ENCODE results near the gene ACSM3.
"Not testable (repeated sequence)": the region's sequence is repeated elsewhere in the genome, so short reads cannot be mapped to it uniquely, and the experiment has no call there.

The ACSM3 gene, protein sequence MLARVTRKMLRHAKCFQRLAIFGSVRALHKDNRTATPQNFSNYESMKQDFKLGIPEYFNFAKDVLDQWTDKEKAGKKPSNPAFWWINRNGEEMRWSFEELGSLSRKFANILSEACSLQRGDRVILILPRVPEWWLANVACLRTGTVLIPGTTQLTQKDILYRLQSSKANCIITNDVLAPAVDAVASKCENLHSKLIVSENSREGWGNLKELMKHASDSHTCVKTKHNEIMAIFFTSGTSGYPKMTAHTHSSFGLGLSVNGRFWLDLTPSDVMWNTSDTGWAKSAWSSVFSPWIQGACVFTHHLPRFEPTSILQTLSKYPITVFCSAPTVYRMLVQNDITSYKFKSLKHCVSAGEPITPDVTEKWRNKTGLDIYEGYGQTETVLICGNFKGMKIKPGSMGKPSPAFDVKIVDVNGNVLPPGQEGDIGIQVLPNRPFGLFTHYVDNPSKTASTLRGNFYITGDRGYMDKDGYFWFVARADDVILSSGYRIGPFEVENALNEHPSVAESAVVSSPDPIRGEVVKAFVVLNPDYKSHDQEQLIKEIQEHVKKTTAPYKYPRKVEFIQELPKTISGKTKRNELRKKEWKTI

DNA sequence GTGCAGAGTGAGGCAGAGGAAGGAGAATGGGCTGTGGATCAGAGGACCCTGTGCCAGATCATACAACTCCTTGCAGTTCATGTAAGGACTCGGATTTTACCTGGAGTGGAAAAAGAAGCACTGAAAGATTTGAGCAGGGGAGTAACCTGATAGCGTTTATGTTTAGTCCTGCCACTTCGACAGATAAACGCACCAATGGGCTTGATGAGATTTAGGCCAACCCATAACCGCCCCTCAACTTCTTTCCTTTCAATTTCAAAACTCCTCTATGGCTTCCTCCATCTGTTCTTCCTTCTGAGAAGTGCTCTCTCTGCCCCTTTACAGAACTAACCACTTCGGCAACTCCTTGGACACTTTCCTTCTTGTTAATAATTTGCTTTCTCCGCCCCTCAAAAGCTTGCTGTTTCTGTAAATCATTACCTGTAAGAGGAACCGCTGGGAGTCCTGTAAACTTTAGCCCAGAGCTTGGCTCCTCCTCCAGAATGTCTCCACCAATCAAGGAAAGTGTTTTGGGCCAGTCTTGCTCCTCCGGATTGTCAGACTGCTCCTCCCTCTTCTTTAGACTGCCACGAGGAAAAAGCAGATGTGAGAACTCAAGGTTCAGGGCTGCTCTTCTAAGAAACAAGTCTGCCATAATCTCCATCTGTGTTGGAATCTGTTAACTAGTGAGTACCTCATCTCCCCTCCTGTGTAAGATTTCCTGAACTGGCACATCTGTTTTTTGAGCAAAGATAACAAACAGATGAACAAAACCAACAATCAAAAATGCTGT lies at the start of gene ACSM3:
Gene ACSM3, plus strand, starts transcription at position 554 of the 772 bp plus-strand sequence. CDS start 6,021 bp downstream, outside the sequence.
- no peaks in the 10 kb centered on the region for H3K27me3 ChIP-seq
- H3K4me2 ChIP-seq = peak within 1 kb of the TSS in 4 of 11 experiments; percentile 1 to 34 (median 4); a peak in 5 of 22 replicates
- H4K20me1 ChIP-seq = no peaks in the 10 kb centered on the region
- no peak within 1 kb of the TSS for H3K27ac ChIP-seq
- H3K36me3 ChIP-seq = no peaks in the 10 kb centered on the region
- H3K9me3 ChIP-seq (replicated peaks in 1 of 11) = peaks cover 4 to 29% (median 26%) of the 10 kb centered on the region in 11 experiments; a peak in 20 of 22 replicates
- H3K4me1 ChIP-seq = peaks cover 0 to 11% (median 6%) of the 10 kb centered on the region in 10 experiments; a peak in 10 of 20 replicates
- no peak for TF ChIP-seq Cebpa-rat (IDR thresholded peaks at IDR 0.05)
- no peak within 1 kb of the TSS for H3K9ac ChIP-seq
- H3K4me3 ChIP-seq = no peak within 1 kb of the TSS; a peak in 1 of 20 replicates

DNA sequence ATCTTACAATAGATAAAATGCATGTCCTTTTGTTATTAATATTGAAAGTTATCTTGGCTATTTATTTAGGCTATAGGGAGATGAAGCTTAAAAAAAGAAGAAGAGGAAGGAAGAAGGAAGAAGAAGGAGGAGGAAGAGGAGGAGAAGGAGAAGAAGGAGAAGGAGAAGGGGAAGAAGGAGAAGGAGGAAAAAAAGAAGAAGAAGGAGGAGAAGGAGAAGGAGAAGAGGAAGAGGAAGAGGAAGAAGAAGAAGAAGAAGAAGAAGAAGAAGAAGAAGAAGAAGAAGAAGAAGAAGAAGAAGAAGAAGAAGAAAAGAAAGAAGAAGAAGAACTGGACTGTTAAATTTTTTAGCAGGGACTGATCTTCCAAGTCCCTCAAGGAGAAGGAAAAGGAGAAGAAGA lies 46.1 kb upstream of the ACSM3 start:
- not testable (repeated sequence) for H3K9ac ChIP-seq; H3K36me3 ChIP-seq; H3K4me3 ChIP-seq; H3K4me2 ChIP-seq; H3K4me1 ChIP-seq; H3K27me3 ChIP-seq; H3K9me3 ChIP-seq (replicated peaks in 1 of 11); H4K20me1 ChIP-seq; H3K27ac ChIP-seq

DNA sequence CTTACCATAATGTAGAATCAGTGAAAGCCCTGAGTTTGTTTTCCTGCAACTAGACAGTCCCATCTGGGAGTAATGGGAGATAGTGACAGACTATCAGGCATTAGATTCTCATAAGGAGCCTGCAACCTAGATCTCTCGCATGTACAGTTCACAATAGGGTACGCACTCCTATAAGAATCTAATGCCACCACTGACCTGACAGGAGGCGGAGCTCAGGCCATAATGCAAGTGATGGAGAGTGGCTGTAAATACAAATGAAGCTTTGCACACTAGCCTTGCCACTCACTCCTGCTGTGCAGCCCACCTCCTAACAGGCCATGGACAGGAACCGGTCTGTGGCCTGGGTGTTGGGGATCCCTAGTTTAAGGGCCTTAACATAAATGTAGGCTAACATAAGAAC lies 43.6 kb upstream of the ACSM3 start:
- no peaks in the 10 kb centered on the region for H3K36me3 ChIP-seq
- no peak overlapping the region for H3K4me2 ChIP-seq
- H3K27me3 ChIP-seq = no peaks in the 10 kb centered on the region
- no peak overlapping the region for H3K27ac ChIP-seq
- no peak overlapping the region for H3K9ac ChIP-seq
- H3K9me3 ChIP-seq (replicated peaks in 1 of 11) = peaks cover 0 to 5% (median 0%) of the 10 kb centered on the region in 11 experiments; a peak in 1 of 22 replicates
- TF ChIP-seq Cebpa-rat (IDR thresholded peaks at IDR 0.05) = no peak
- no peaks in the 10 kb centered on the region for H4K20me1 ChIP-seq
- no peak overlapping the region for H3K4me3 ChIP-seq
- no peaks in the 10 kb centered on the region for H3K4me1 ChIP-seq

DNA sequence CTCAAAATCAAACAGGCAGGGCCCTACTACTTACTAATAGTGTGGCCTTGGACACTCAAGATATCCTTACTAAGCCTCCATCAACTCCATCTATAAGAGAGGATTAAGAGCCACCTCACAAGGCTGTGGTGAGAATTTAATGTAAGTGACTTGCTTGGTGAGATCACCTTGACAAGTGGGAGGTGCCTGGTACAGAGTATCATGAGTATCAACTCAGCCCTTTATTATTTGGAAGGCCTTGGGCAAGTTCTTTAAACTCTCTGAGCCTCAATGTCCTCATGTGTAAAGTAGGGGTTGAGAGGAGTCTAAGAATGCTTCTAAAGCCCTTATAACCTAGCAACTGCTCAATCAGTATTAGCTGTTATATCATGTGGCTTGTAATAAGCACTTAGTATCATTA lies 37.2 kb upstream of the ACSM3 start:
- Histone ChIP-seq H3K27me3 (no peaks in the 10 kb centered on the region), H3K27ac (no peak overlapping the region), H3K4me3 (no peak overlapping the region), H4K20me1 (no peaks in the 10 kb centered on the region), H3K36me3 (peaks cover 0 to 8% (median 0%) of the 10 kb centered on the region in 11 experiments; a peak in 4 of 22 replicates), H3K4me2 (no peak overlapping the region), H3K9ac (no peak overlapping the region), H3K9me3 (replicated peaks in 1 of 11) (no peaks in the 10 kb centered on the region), H3K4me1 (no peaks in the 10 kb centered on the region)
- no peak for TF ChIP-seq Cebpa-rat (IDR thresholded peaks at IDR 0.05)

DNA sequence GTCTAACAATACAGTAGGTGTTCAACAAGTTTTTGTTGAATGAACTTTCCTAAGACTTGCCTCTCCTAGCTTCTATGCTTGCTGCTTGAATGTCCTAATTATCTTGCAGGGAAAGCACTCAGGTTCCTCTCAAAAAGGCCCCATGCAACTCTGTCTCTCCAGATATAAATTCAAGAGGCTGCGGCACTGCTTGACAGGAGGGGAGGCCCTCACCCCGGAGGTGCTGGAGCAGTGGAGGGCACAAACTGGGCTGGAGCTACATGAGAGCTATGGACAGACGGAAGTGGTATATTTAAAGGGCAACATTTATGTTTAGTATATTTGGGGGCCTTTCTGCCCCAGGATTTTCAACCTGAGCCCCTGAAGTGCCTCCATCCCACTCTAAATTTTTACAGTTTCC lies 36.6 kb upstream of the ACSM3 start:
- Histone ChIP-seq H3K4me1 (no peaks in the 10 kb centered on the region), H4K20me1 (no peaks in the 10 kb centered on the region), H3K36me3 (peaks cover 0 to 8% (median 0%) of the 10 kb centered on the region in 11 experiments; a peak in 4 of 22 replicates), H3K4me3 (no peak overlapping the region), H3K27me3 (no peaks in the 10 kb centered on the region), H3K27ac (no peak overlapping the region), H3K9ac (no peak overlapping the region), H3K9me3 (replicated peaks in 1 of 11) (no peaks in the 10 kb centered on the region), H3K4me2 (no peak overlapping the region)
- TF ChIP-seq Cebpa-rat (IDR thresholded peaks at IDR 0.05) = no peak

DNA sequence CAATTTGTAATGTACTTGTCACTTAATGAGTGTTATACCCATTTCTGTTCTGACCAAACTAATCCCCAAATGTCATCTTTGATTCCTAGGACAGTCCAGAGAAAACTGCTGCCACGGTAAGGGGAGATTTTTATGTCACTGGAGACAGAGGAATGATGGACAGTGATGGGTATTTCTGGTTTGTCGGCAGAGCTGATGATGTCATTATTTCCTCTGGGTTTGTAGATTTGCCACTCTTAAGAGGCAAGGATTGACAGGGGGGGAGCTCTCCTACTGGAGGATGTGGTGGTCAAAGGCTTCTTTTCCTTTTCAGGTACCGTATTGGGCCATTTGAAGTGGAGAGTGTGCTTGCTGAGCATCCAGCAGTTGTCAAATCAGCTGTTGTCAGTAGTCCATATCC lies 34.7 kb upstream of the ACSM3 start:
- Histone ChIP-seq H3K4me3 (no peak overlapping the region), H3K9me3 (replicated peaks in 1 of 11) (no peaks in the 10 kb centered on the region), H4K20me1 (peaks cover 0 to 5% (median 0%) of the 10 kb centered on the region in 11 experiments; a peak in 1 of 22 replicates), H3K27ac (no peak overlapping the region), H3K4me1 (no peaks in the 10 kb centered on the region), H3K9ac (no peak overlapping the region), H3K27me3 (no peaks in the 10 kb centered on the region), H3K36me3 (peaks cover 2 to 14% (median 6%) of the 10 kb centered on the region in 11 experiments; a peak in 15 of 22 replicates), H3K4me2 (no peak overlapping the region)
- TF ChIP-seq Cebpa-rat (IDR thresholded peaks at IDR 0.05) = no peak

DNA sequence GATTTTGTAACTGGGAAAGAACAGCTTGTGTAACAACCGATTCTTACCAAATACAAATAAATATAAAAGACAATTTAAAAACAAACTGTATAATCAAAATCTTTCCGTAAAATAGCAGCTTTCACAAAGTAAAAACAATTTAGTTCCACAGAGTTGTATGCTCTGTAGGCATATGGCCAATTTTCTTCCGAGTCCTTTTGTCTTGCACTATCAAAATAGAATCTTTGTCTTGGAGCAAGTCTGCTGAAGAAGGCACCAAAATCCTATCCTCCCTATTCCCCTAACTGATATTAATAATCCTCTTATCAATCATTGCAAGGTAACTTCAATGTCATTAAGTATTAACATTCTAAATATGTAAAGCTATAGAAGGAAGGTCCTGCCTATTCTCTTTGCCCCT lies 29.8 kb upstream of the ACSM3 start:
- H4K20me1 ChIP-seq = peaks cover 8 to 45% (median 27%) of the 10 kb centered on the region in 11 experiments; a peak in 20 of 22 replicates

DNA sequence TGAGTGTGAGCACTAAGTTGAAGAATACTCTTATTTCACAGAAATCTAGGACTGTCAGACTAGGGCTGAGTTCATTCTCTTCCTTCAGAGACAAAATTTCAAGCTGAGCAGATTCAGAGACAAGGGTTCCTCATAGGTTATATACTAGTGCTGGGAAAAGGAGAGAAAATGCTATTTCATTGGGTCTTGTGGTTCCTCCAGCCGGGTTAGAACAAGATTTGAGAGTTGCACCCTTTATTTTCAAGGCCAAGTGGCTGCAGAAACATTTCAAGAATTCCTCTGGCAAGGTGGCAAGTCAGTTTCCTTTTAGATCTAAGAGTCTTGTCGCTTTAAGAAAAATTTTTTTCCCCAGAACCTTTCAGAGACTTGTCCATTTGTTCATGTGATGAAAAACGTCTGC lies 29.0 kb upstream of the ACSM3 start:
- Histone ChIP-seq H3K9me3 (replicated peaks in 1 of 11) (no peaks in the 10 kb centered on the region), H3K27me3 (no peaks in the 10 kb centered on the region), H3K4me2 (no peak overlapping the region), H3K4me3 (no peak overlapping the region), H3K9ac (no peak overlapping the region), H4K20me1 (peaks cover 15 to 52% (median 34%) of the 10 kb centered on the region in 11 experiments; a peak in 20 of 22 replicates), H3K4me1 (peaks cover 1 to 15% (median 6%) of the 10 kb centered on the region in 10 experiments; a peak in 19 of 20 replicates), H3K27ac (no peak overlapping the region), H3K36me3 (peaks cover 51 to 71% (median 62%) of the 10 kb centered on the region in 11 experiments)
- TF ChIP-seq Cebpa-rat (IDR thresholded peaks at IDR 0.05) = no peak

More for the DNA sequence above, 29.8 kb upstream of the ACSM3 start:
- Histone ChIP-seq H3K4me2 (no peak overlapping the region), H3K27me3 (no peaks in the 10 kb centered on the region), H3K27ac (no peak overlapping the region), H3K9me3 (replicated peaks in 1 of 11) (no peaks in the 10 kb centered on the region), H3K36me3 (peaks cover 51 to 64% (median 55%) of the 10 kb centered on the region in 11 experiments), H3K4me1 (peaks cover 0 to 8% (median 0%) of the 10 kb centered on the region in 10 experiments; a peak in 2 of 20 replicates), H3K9ac (no peak overlapping the region), H3K4me3 (no peak overlapping the region)
- TF ChIP-seq Cebpa-rat (IDR thresholded peaks at IDR 0.05) = no peak

DNA sequence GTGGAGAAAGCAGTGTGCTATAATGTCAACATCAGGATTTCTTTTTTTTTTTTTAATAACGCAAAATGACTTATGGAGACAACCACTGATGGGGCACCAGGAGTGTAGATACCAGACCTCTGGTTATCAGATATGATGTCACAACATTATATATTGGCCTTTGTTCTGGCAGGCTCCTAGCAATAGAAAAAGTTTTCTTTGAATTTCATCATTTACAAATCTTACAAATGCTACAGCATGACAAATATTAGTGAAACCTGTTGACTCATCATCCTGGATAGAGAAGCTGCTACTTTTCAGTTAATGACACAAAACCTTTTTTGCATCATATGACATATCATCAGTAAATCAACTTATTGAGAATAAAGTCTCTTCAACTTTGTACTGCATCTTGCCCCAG lies 28.3 kb upstream of the ACSM3 start:
- H3K27me3 ChIP-seq = no peaks in the 10 kb centered on the region
- peaks cover 22 to 60% (median 41%) of the 10 kb centered on the region in 11 experiments; a peak in 20 of 22 replicates for H4K20me1 ChIP-seq
- H3K36me3 ChIP-seq = peaks cover 51 to 71% (median 64%) of the 10 kb centered on the region in 11 experiments
- no peak overlapping the region for H3K27ac ChIP-seq
- H3K9me3 ChIP-seq (replicated peaks in 1 of 11) = no peaks in the 10 kb centered on the region
- TF ChIP-seq Cebpa-rat (IDR thresholded peaks at IDR 0.05) = no peak
- H3K4me3 ChIP-seq = no peak overlapping the region
- H3K4me1 ChIP-seq = peaks cover 8 to 22% (median 13%) of the 10 kb centered on the region in 10 experiments
- H3K9ac ChIP-seq = no peak overlapping the region
- H3K4me2 ChIP-seq = no peak overlapping the region
